SK-N-SH treated with all-trans-retinoic acid at 6 μM for 48 hours (cell line): Measurements from ENCODE around the gene C1orf232.

ENCODE experiments used
- ZNF565 ChIP-seq: fragments of 450-650 bp; formaldehyde crosslinking; conservative IDR thresholded peaks from 2 replicates; pipeline ENCODE4 v1.5.0; 2020; ENCODE audit warnings: low read depth, mild to moderate bottlenecking, moderate library complexity
- TF ChIP-seq, protein P1 (sequence below): fragments of 250-450 bp; sonication (Bioruptor Pico); IDR thresholded peaks from 2 replicates; pipeline ENCODE4 v1.8.0; 2020; ENCODE audit warnings: mild to moderate bottlenecking, moderate library complexity, borderline replicate concordance

DNA sequence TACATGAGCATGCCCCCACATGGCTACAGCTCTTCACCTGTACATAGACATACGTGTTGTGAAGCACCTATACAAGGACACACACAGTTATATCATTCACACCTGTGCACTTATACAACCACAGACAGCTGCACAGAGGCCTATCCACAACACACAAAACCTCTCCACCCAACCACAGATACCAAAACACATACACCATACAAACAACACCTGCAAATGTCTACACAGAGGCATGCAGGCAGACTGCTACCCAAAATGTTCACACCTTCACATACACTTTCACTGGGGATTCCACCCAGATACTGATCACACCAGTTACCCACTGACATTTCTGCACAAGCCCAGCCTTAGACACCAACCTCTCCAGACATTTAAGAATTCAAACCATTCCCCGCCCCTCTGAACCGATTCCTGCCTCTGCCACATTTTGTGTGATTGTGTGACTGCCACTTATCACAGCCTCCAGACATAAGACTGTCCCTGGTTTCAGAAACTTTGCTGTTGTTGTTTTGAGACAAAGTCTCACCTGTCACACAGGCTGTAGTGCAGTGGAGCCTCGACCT lies 2.0 kb downstream of the C1orf232 start:
- TF ChIP-seq, protein P1, sequence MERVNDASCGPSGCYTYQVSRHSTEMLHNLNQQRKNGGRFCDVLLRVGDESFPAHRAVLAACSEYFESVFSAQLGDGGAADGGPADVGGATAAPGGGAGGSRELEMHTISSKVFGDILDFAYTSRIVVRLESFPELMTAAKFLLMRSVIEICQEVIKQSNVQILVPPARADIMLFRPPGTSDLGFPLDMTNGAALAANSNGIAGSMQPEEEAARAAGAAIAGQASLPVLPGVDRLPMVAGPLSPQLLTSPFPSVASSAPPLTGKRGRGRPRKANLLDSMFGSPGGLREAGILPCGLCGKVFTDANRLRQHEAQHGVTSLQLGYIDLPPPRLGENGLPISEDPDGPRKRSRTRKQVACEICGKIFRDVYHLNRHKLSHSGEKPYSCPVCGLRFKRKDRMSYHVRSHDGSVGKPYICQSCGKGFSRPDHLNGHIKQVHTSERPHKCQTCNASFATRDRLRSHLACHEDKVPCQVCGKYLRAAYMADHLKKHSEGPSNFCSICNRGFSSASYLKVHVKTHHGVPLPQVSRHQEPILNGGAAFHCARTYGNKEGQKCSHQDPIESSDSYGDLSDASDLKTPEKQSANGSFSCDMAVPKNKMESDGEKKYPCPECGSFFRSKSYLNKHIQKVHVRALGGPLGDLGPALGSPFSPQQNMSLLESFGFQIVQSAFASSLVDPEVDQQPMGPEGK (CRISPR knock-in tag): no peak
- TF ChIP-seq ZNF565 (CRISPR knock-in tag): no peak
